HG03280 (cell line): Measurements from ENCODE around the gene KRTAP27-1.

Source experiments
- ATAC-seq: cut with Tn5 transposase; IDR thresholded peaks from one replicate; pipeline ENCODE4 v1.9.1; 2021; ENCODE audit warnings: mild to moderate bottlenecking, moderate library complexity; ENCODE audit not compliant: unreplicated experiment

KRTAP27-1 gene

DNA sequence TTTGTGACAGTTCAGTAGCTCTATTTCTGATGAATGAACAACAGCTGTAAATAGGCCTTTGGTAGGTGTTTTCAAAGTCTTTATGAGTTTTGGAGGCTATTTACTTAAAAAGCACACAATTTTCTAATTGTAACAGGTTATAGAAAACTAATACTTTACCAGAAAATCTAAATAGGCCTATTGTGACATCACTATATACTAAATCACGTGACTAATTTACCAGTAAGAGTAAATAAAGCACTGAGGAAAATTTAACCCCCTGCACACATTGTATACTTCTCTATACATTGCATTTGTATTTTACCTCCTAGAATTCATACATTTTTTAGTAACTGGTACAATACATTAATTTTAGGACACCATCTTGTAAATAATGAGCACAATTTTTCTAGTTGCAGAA lies 32.4 kb downstream of the KRTAP27-1 start:
- no peak for ATAC-seq

DNA sequence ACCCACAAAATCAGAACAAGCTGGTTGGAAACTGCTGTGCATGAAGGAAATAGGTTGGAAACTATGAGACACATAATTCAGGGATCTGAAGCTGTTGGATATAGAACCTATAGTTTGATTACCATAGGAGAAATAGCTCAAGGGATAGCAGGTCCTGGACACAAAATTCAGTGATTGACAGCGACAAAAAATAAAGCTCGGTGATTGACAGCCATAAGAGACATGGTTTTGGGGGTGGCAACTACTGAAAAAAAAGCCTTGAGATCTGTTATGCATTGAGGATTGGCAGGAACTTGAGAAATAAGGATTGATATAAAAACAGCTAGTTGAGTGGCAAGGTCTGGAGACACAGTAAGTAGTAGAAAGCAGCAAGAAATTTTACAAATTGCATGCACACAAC lies 48.3 kb downstream of the KRTAP27-1 start, which contains the start of gene KRTAP25-1:
Gene KRTAP25-1, minus strand, starts transcription at position 300 of the 400 bp plus-strand sequence. Its CDS starts 24 bp downstream, at position 276.
- ATAC-seq, result no peak
